GM12878 (cell line): ENCODE measurements around the gene RBM6.

Experiments
- MTA3 ChIP-seq: IDR thresholded peaks from 2 replicates; pipeline ENCODE4 v1.6.1; 2012; ENCODE audit warnings: low read length, inconsistent platforms, borderline replicate concordance
- NBN ChIP-seq: fragments of 450-650 bp; IDR thresholded peaks from 2 replicates; pipeline ENCODE4 v1.6.1; 2016
- NFIC ChIP-seq: IDR thresholded peaks from 2 replicates; pipeline ENCODE4 v1.6.1; 2012; ENCODE audit warnings: low read depth, mild to moderate bottlenecking, inconsistent platforms, low read length, moderate library complexity
- POLR2AphosphoS5 ChIP-seq: IDR thresholded peaks from 2 replicates; pipeline ENCODE4 v1.6.1; 2011; ENCODE audit warnings: mild to moderate bottlenecking, low read length, inconsistent platforms
- RELA ChIP-seq: fragments of 450-650 bp; IDR thresholded peaks from 2 replicates; pipeline ENCODE4 v1.8.0; 2014; ENCODE audit warnings: borderline replicate concordance; ENCODE audit not compliant: partially characterized antibody
- TBL1XR1 ChIP-seq: IDR thresholded peaks from 2 replicates; pipeline ENCODE4 v1.6.1; 2012; ENCODE audit warnings: low read depth, low read length, improper control_type of control experiment
- TCF7 ChIP-seq: IDR thresholded peaks from 2 replicates; pipeline ENCODE4 v1.6.1; 2014; ENCODE audit warnings: antibody characterized with exemption, borderline replicate concordance
- TF ChIP-seq, protein P1 (sequence below): fragments of 450-650 bp; IDR thresholded peaks from 2 replicates; pipeline ENCODE4 v1.6.1; 2017; ENCODE audit warnings: antibody characterized with exemption, mild to moderate bottlenecking, moderate library complexity
- TF ChIP-seq, protein P2 (sequence below), 3 experiments: IDR thresholded peaks in 2 of 3; conservative IDR thresholded peaks in 1 of 3; 2 replicates each; pipeline ENCODE4 v1.5.1; 2011; ENCODE audit warnings: low read depth in 3 of 3, low read length in 3 of 3, mild to moderate bottlenecking in 3 of 3, control low read depth in 2 of 3, moderate library complexity in 2 of 3, inconsistent platforms in 1 of 3, mixed read lengths in 1 of 3; ENCODE audit not compliant: control insufficient read depth in 2 of 3, insufficient read depth in 1 of 3; ENCODE audit errors: extremely low read depth in 1 of 3
- TF ChIP-seq, protein P3 (sequence below): fragments of 450-650 bp; formaldehyde crosslinking; IDR thresholded peaks from 2 replicates; pipeline ENCODE4 v1.5.0; 2022; ENCODE audit warnings: mild to moderate bottlenecking, missing genetic modification characterization
- TF ChIP-seq, protein P4 (sequence below): IDR thresholded peaks from 2 replicates; pipeline ENCODE4 v1.6.1; 2011; ENCODE audit warnings: borderline replicate concordance, low read depth, mild to moderate bottlenecking, moderate library complexity, low read length; ENCODE audit not compliant: insufficient read depth, poor library complexity, severe bottlenecking

DNA sequence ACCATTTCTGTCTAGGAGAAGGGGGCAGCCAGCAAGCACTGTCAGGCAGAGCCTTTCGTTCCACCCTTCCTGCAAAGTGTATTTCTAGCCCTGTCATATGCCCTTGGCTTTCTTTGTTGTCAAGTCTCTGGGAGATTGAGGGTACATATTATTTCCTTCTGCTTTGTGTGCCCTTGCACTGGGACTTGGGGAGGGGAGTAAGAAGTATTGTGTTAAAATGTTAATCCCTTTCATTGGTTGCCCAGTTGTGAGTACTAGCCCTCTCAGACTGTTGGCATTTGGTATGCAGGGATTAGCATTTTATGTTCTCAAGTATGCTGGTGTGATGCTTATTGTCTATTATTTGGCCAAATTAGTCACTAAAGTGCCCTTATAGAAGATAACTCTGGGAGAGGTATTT lies 63.9 kb downstream of the RBM6 start:
- TF ChIP-seq, protein P1, sequence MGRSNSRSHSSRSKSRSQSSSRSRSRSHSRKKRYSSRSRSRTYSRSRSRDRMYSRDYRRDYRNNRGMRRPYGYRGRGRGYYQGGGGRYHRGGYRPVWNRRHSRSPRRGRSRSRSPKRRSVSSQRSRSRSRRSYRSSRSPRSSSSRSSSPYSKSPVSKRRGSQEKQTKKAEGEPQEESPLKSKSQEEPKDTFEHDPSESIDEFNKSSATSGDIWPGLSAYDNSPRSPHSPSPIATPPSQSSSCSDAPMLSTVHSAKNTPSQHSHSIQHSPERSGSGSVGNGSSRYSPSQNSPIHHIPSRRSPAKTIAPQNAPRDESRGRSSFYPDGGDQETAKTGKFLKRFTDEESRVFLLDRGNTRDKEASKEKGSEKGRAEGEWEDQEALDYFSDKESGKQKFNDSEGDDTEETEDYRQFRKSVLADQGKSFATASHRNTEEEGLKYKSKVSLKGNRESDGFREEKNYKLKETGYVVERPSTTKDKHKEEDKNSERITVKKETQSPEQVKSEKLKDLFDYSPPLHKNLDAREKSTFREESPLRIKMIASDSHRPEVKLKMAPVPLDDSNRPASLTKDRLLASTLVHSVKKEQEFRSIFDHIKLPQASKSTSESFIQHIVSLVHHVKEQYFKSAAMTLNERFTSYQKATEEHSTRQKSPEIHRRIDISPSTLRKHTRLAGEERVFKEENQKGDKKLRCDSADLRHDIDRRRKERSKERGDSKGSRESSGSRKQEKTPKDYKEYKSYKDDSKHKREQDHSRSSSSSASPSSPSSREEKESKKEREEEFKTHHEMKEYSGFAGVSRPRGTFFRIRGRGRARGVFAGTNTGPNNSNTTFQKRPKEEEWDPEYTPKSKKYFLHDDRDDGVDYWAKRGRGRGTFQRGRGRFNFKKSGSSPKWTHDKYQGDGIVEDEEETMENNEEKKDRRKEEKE = no peak
- TF ChIP-seq TBL1XR1 (no peak), RELA (no peak), NBN (no peak), NFIC (no peak), TCF7 (no peak), MTA3 (no peak), POLR2AphosphoS5 (no peak)
- TF ChIP-seq, protein P2, sequence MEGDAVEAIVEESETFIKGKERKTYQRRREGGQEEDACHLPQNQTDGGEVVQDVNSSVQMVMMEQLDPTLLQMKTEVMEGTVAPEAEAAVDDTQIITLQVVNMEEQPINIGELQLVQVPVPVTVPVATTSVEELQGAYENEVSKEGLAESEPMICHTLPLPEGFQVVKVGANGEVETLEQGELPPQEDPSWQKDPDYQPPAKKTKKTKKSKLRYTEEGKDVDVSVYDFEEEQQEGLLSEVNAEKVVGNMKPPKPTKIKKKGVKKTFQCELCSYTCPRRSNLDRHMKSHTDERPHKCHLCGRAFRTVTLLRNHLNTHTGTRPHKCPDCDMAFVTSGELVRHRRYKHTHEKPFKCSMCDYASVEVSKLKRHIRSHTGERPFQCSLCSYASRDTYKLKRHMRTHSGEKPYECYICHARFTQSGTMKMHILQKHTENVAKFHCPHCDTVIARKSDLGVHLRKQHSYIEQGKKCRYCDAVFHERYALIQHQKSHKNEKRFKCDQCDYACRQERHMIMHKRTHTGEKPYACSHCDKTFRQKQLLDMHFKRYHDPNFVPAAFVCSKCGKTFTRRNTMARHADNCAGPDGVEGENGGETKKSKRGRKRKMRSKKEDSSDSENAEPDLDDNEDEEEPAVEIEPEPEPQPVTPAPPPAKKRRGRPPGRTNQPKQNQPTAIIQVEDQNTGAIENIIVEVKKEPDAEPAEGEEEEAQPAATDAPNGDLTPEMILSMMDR (IDR thresholded peaks at IDR 0.05 in 2 of 3, conservative IDR thresholded peaks at IDR 0.05 in 1 of 3; ENCODE audit: control insufficient read depth in 2 of 3, extremely low read depth in 1 of 3, insufficient read depth in 1 of 3, low read depth in 3 of 3, low read length in 3 of 3) = no peak
- TF ChIP-seq, protein P3, sequence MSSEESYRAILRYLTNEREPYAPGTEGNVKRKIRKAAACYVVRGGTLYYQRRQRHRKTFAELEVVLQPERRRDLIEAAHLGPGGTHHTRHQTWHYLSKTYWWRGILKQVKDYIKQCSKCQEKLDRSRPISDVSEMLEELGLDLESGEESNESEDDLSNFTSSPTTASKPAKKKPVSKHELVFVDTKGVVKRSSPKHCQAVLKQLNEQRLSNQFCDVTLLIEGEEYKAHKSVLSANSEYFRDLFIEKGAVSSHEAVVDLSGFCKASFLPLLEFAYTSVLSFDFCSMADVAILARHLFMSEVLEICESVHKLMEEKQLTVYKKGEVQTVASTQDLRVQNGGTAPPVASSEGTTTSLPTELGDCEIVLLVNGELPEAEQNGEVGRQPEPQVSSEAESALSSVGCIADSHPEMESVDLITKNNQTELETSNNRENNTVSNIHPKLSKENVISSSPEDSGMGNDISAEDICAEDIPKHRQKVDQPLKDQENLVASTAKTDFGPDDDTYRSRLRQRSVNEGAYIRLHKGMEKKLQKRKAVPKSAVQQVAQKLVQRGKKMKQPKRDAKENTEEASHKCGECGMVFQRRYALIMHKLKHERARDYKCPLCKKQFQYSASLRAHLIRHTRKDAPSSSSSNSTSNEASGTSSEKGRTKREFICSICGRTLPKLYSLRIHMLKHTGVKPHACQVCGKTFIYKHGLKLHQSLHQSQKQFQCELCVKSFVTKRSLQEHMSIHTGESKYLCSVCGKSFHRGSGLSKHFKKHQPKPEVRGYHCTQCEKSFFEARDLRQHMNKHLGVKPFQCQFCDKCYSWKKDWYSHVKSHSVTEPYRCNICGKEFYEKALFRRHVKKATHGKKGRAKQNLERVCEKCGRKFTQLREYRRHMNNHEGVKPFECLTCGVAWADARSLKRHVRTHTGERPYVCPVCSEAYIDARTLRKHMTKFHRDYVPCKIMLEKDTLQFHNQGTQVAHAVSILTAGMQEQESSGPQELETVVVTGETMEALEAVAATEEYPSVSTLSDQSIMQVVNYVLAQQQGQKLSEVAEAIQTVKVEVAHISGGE (CRISPR knock-in tag) = no peak
- TF ChIP-seq, protein P4, sequence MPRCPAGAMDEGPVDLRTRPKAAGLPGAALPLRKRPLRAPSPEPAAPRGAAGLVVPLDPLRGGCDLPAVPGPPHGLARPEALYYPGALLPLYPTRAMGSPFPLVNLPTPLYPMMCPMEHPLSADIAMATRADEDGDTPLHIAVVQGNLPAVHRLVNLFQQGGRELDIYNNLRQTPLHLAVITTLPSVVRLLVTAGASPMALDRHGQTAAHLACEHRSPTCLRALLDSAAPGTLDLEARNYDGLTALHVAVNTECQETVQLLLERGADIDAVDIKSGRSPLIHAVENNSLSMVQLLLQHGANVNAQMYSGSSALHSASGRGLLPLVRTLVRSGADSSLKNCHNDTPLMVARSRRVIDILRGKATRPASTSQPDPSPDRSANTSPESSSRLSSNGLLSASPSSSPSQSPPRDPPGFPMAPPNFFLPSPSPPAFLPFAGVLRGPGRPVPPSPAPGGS = no peak
